Measurements from ENCODE around the gene PRR5L. TPM values are rescaled to one million over a fixed set of nuclear protein-coding genes. Genes with fewer than 3 reads are reported as not detected.

The PRR5L gene
- total and polyA plus RNA-seq, 4 donors, result 28.4 to 30.6 (median 29.7) TPM

- Histone ChIP-seq H3K4me3 (ENCODE audit: low read depth, low read length) (no peak overlapping the region), H3K9me3 (ENCODE audit: control insufficient read depth, insufficient read depth, low read length) (no peaks in the 10 kb centered on the region), H3K4me1 (ENCODE audit: control insufficient read depth, insufficient read depth, low read length) (no peaks in the 10 kb centered on the region), H3K27ac (ENCODE audit: low read depth, low read length) (peak overlapping the region; percentile 11), H3K27me3 (ENCODE audit: control insufficient read depth, insufficient read depth, low read length) (no peaks in the 10 kb centered on the region), H3K36me3 (ENCODE audit: control insufficient read depth, insufficient read depth, low read length) (no peaks in the 10 kb centered on the region)
- WGBS (ENCODE audit: insufficient coverage), result no CpG with 5 or more reads among the region's 7 CpGs
- DNase-seq (ENCODE audit: low read depth in 4 of 6, low spot score in 6 of 6), result no peak
Observed at GRCh38 chr11:36419791-36420424, 123.8 kb downstream of the PRR5L start.

- Histone ChIP-seq H3K4me3 (ENCODE audit: low read depth, low read length) (no peak overlapping the region), H3K4me1 (ENCODE audit: control insufficient read depth, insufficient read depth, low read length) (no peaks in the 10 kb centered on the region), H3K9me3 (ENCODE audit: control insufficient read depth, insufficient read depth, low read length) (no peaks in the 10 kb centered on the region), H3K36me3 (ENCODE audit: control insufficient read depth, insufficient read depth, low read length) (no peaks in the 10 kb centered on the region), H3K27me3 (ENCODE audit: control insufficient read depth, insufficient read depth, low read length) (no peaks in the 10 kb centered on the region), H3K27ac (ENCODE audit: low read depth, low read length) (no peak overlapping the region)
- DNase-seq (ENCODE audit: low read depth in 4 of 6, low spot score in 6 of 6), result no peak
- 100% methylated on average over 1 of the region's 6 CpGs for WGBS (ENCODE audit: insufficient coverage)
Observed at GRCh38 chr11:36421546-36422155, 125.6 kb downstream of the PRR5L start.

- 80% methylated on average over 2 of the region's 6 CpGs for WGBS (ENCODE audit: insufficient coverage)
- H3K27me3 ChIP-seq (ENCODE audit: control insufficient read depth, insufficient read depth, low read length), result no peaks in the 10 kb centered on the region
- peaks cover 14% of the 10 kb centered on the region for H3K4me1 ChIP-seq (ENCODE audit: control insufficient read depth, insufficient read depth, low read length)
- H3K36me3 ChIP-seq (ENCODE audit: control insufficient read depth, insufficient read depth, low read length), result no peaks in the 10 kb centered on the region
- H3K27ac ChIP-seq (ENCODE audit: low read depth, low read length), result no peak overlapping the region
- no peak overlapping the region for H3K4me3 ChIP-seq (ENCODE audit: low read depth, low read length)
- no peak for DNase-seq (ENCODE audit: low read depth in 4 of 6, low spot score in 6 of 6)
- no peaks in the 10 kb centered on the region for H3K9me3 ChIP-seq (ENCODE audit: control insufficient read depth, insufficient read depth, low read length)
Observed at GRCh38 chr11:36425561-36426081, 129.5 kb downstream of the PRR5L start.

- Histone ChIP-seq H3K36me3 (ENCODE audit: control insufficient read depth, insufficient read depth, low read length) (no peaks in the 10 kb centered on the region), H3K27me3 (ENCODE audit: control insufficient read depth, insufficient read depth, low read length) (no peaks in the 10 kb centered on the region), H3K4me1 (ENCODE audit: control insufficient read depth, insufficient read depth, low read length) (peaks cover 14% of the 10 kb centered on the region), H3K9me3 (ENCODE audit: control insufficient read depth, insufficient read depth, low read length) (no peaks in the 10 kb centered on the region), H3K4me3 (ENCODE audit: low read depth, low read length) (no peak overlapping the region), H3K27ac (ENCODE audit: low read depth, low read length) (no peak overlapping the region)
- DNase-seq (ENCODE audit: low read depth in 4 of 6, low spot score in 6 of 6), result no peak
- WGBS (ENCODE audit: insufficient coverage), result 100% methylated on average over 1 of the region's 4 CpGs
Observed at GRCh38 chr11:36426226-36426848, 130.2 kb downstream of the PRR5L start.

GRCh38 chr11:36427079-36427478 lies 131.0 kb downstream of the PRR5L start:
- Histone ChIP-seq H3K9me3 (ENCODE audit: control insufficient read depth, insufficient read depth, low read length) (no peaks in the 10 kb centered on the region), H3K36me3 (ENCODE audit: control insufficient read depth, insufficient read depth, low read length) (no peaks in the 10 kb centered on the region), H3K27ac (ENCODE audit: low read depth, low read length) (no peak overlapping the region), H3K4me1 (ENCODE audit: control insufficient read depth, insufficient read depth, low read length) (peaks cover 14% of the 10 kb centered on the region), H3K27me3 (ENCODE audit: control insufficient read depth, insufficient read depth, low read length) (no peaks in the 10 kb centered on the region), H3K4me3 (ENCODE audit: low read depth, low read length) (no peak overlapping the region)
- no peak for DNase-seq (ENCODE audit: low read depth in 4 of 6, low spot score in 6 of 6)
- no CpG with 5 or more reads among the region's 4 CpGs for WGBS (ENCODE audit: insufficient coverage)

- Histone ChIP-seq H3K36me3 (ENCODE audit: control insufficient read depth, insufficient read depth, low read length) (no peaks in the 10 kb centered on the region), H3K27me3 (ENCODE audit: control insufficient read depth, insufficient read depth, low read length) (no peaks in the 10 kb centered on the region), H3K9me3 (ENCODE audit: control insufficient read depth, insufficient read depth, low read length) (no peaks in the 10 kb centered on the region), H3K27ac (ENCODE audit: low read depth, low read length) (no peak overlapping the region), H3K4me3 (ENCODE audit: low read depth, low read length) (no peak overlapping the region), H3K4me1 (ENCODE audit: control insufficient read depth, insufficient read depth, low read length) (peaks cover 14% of the 10 kb centered on the region)
- DNase-seq (ENCODE audit: low read depth in 4 of 6, low spot score in 6 of 6), result no peak
- no CpG with 5 or more reads among the region's 3 CpGs for WGBS (ENCODE audit: insufficient coverage)
Observed at GRCh38 chr11:36427876-36428275, 131.8 kb downstream of the PRR5L start.

- no peak overlapping the region for H3K27ac ChIP-seq (ENCODE audit: low read depth, low read length)
- H3K4me3 ChIP-seq (ENCODE audit: low read depth, low read length), result no peak overlapping the region
Observed at GRCh38 chr11:36431429-36432092, 135.5 kb downstream of the PRR5L start.

GRCh38 chr11:36432093-36432469 lies 136.0 kb downstream of the PRR5L start:
- DNase-seq (ENCODE audit: low read depth in 4 of 6, low spot score in 6 of 6), result no peak
- no peaks in the 10 kb centered on the region for H3K36me3 ChIP-seq (ENCODE audit: control insufficient read depth, insufficient read depth, low read length)
- peaks cover 18% of the 10 kb centered on the region for H3K4me1 ChIP-seq (ENCODE audit: control insufficient read depth, insufficient read depth, low read length)
- no peaks in the 10 kb centered on the region for H3K27me3 ChIP-seq (ENCODE audit: control insufficient read depth, insufficient read depth, low read length)
- no peaks in the 10 kb centered on the region for H3K9me3 ChIP-seq (ENCODE audit: control insufficient read depth, insufficient read depth, low read length)
- WGBS (ENCODE audit: insufficient coverage), result 100% methylated on average over 1 of the region's 2 CpGs
- no peak overlapping the region for H3K27ac ChIP-seq (ENCODE audit: low read depth, low read length)
- H3K4me3 ChIP-seq (ENCODE audit: low read depth, low read length), result no peak overlapping the region

More at GRCh38 chr11:36431429-36432092, 135.5 kb downstream of the PRR5L start:
- DNase-seq (ENCODE audit: low read depth in 4 of 6, low spot score in 6 of 6), result no peak
- 78% methylated on average over 6 of the region's 11 CpGs for WGBS (ENCODE audit: insufficient coverage)
- Histone ChIP-seq H3K9me3 (ENCODE audit: control insufficient read depth, insufficient read depth, low read length) (no peaks in the 10 kb centered on the region), H3K36me3 (ENCODE audit: control insufficient read depth, insufficient read depth, low read length) (no peaks in the 10 kb centered on the region), H3K27me3 (ENCODE audit: control insufficient read depth, insufficient read depth, low read length) (no peaks in the 10 kb centered on the region), H3K4me1 (ENCODE audit: control insufficient read depth, insufficient read depth, low read length) (peaks cover 21% of the 10 kb centered on the region)

GRCh38 chr11:36432738-36433137 lies 136.7 kb downstream of the PRR5L start:
- Histone ChIP-seq H3K36me3 (ENCODE audit: control insufficient read depth, insufficient read depth, low read length) (no peaks in the 10 kb centered on the region), H3K27ac (ENCODE audit: low read depth, low read length) (no peak overlapping the region), H3K9me3 (ENCODE audit: control insufficient read depth, insufficient read depth, low read length) (no peaks in the 10 kb centered on the region), H3K4me1 (ENCODE audit: control insufficient read depth, insufficient read depth, low read length) (peaks cover 15% of the 10 kb centered on the region), H3K4me3 (ENCODE audit: low read depth, low read length) (no peak overlapping the region), H3K27me3 (ENCODE audit: control insufficient read depth, insufficient read depth, low read length) (no peaks in the 10 kb centered on the region)
- no peak for DNase-seq (ENCODE audit: low read depth in 4 of 6, low spot score in 6 of 6)
- 67% methylated on average over 1 of the region's 4 CpGs for WGBS (ENCODE audit: insufficient coverage)

Measured in spinal cord (tissue), 10 donors.